WTC11 (cell line): ENCODE measurements around the gene EPB41L4B. TPM values are rescaled to one million over a fixed set of nuclear protein-coding genes. Genes with fewer than 3 reads are reported as not detected.

ENCODE experiments used
- ATAC-seq: fragments of 200-7000 bp; cut with Tn5 transposase; 2 replicates; pipeline ENCODE4 v1.10.0; 2021; ENCODE audit warnings: mild to moderate bottlenecking, moderate library complexity
- CTCF ChIA-PET: fragments of 300-600 bp; sonication (Branson Sonifier 250); formaldehyde crosslinking; loops from one replicate; lab custom pipeline; 2021; ENCODE audit warnings: antibody characterized with exemption; lab: Charles Lee
- POLR2A ChIA-PET: fragments of 350-600 bp; sonication (Branson Sonifier 250); formaldehyde crosslinking; loops from one replicate; lab custom pipeline; 2021; ENCODE audit warnings: antibody characterized with exemption; lab: Charles Lee
- DNase-seq: peaks from one replicate; pipeline ENCODE4 v3.0.0; 2021; ENCODE audit warnings: low spot score
- H3K27ac Mint-ChIP-seq: 2 replicates; pipeline ENCODE4 v1.8.0; 2021; ENCODE audit warnings: mixed read lengths
- H3K27me3 Mint-ChIP-seq: 2 replicates; pipeline ENCODE4 v1.8.0; 2021; ENCODE audit warnings: low read depth, mild to moderate bottlenecking, moderate library complexity, mixed read lengths
- H3K36me3 Mint-ChIP-seq: 2 replicates; pipeline ENCODE4 v1.8.0; 2021; ENCODE audit warnings: mixed read lengths
- H3K4me1 Mint-ChIP-seq: 2 replicates; pipeline ENCODE4 v1.8.0; 2022; ENCODE audit warnings: mixed read lengths
- H3K4me3 Mint-ChIP-seq: 2 replicates; pipeline ENCODE4 v1.8.0; 2021; ENCODE audit warnings: mild to moderate bottlenecking, moderate library complexity, mixed read lengths
- H3K9me3 Mint-ChIP-seq: 2 replicates; pipeline ENCODE4 v1.8.0; 2021; ENCODE audit warnings: mixed read lengths
- ESRRA ChIP-seq: sonication (generic); formaldehyde crosslinking; IDR thresholded peaks from 2 replicates; pipeline ENCODE4 v1.8.1; 2022; ENCODE audit warnings: mild to moderate bottlenecking, missing genetic modification reagents, borderline replicate concordance
- IRF2 ChIP-seq: sonication (generic); formaldehyde crosslinking; IDR thresholded peaks from 2 replicates; pipeline ENCODE4 v1.8.0; 2022; ENCODE audit warnings: low read depth, missing genetic modification reagents, borderline replicate concordance
- KAT7 ChIP-seq: sonication (generic); formaldehyde crosslinking; IDR thresholded peaks from 2 replicates; pipeline ENCODE4 v1.8.1; 2023; ENCODE audit warnings: missing genetic modification reagents, mild to moderate bottlenecking, borderline replicate concordance
- MXD4 ChIP-seq: fragments of 250-450 bp; sonication (Bioruptor Pico); IDR thresholded peaks from 2 replicates; pipeline ENCODE4 v1.8.0; 2021; ENCODE audit warnings: mild to moderate bottlenecking, moderate library complexity, borderline replicate concordance
- NFYB ChIP-seq: sonication (generic); formaldehyde crosslinking; conservative IDR thresholded peaks from 2 replicates; pipeline ENCODE4 v1.8.0; 2022; ENCODE audit warnings: low read depth, missing genetic modification reagents
- NR2C2 ChIP-seq: sonication (generic); formaldehyde crosslinking; IDR thresholded peaks from 2 replicates; pipeline ENCODE4 v1.8.0; 2022; ENCODE audit warnings: mild to moderate bottlenecking, missing genetic modification reagents
- NR3C1 ChIP-seq: sonication (generic); formaldehyde crosslinking; conservative IDR thresholded peaks from 2 replicates; pipeline ENCODE4 v1.8.1; 2023; ENCODE audit warnings: low read depth, mild to moderate bottlenecking, missing genetic modification reagents
- OVOL2 ChIP-seq: fragments of 250-450 bp; sonication (Bioruptor Pico); IDR thresholded peaks from 2 replicates; pipeline ENCODE4 v1.9.0; 2021; ENCODE audit warnings: mild to moderate bottlenecking, borderline replicate concordance
- RELA ChIP-seq: sonication (generic); formaldehyde crosslinking; IDR thresholded peaks from 2 replicates; pipeline ENCODE4 v1.8.1; 2022; ENCODE audit warnings: missing genetic modification reagents, mild to moderate bottlenecking, borderline replicate concordance
- SMAD3 ChIP-seq: sonication (generic); formaldehyde crosslinking; IDR thresholded peaks from 2 replicates; pipeline ENCODE4 v1.8.0; 2022; ENCODE audit warnings: missing genetic modification reagents, mild to moderate bottlenecking, borderline replicate concordance
- SMAD4 ChIP-seq: sonication (generic); formaldehyde crosslinking; IDR thresholded peaks from 2 replicates; pipeline ENCODE4 v1.8.0; 2022; ENCODE audit warnings: mild to moderate bottlenecking, missing genetic modification reagents
- ZNF219 ChIP-seq: sonication (generic); formaldehyde crosslinking; IDR thresholded peaks from 2 replicates; pipeline ENCODE4 v1.8.0; 2023; ENCODE audit warnings: missing genetic modification reagents, mild to moderate bottlenecking, borderline replicate concordance
- ZNF232 ChIP-seq: sonication (generic); formaldehyde crosslinking; IDR thresholded peaks from 2 replicates; pipeline ENCODE4 v1.8.0; 2022; ENCODE audit warnings: mild to moderate bottlenecking, missing genetic modification reagents
- total RNA-seq: library from RNA; stranded (reverse); gene quantifications from 3 replicates; pipeline ENCODE4 v1.2.3, GENCODE V29; 2021
- TF ChIP-seq, protein P1 (sequence below): fragments of 250-450 bp; sonication (Bioruptor Pico); IDR thresholded peaks from 2 replicates; pipeline ENCODE4 v1.9.0; 2021; ENCODE audit warnings: mild to moderate bottlenecking
- TF ChIP-seq, protein P2 (sequence below): sonication (generic); formaldehyde crosslinking; IDR thresholded peaks from 2 replicates; pipeline ENCODE4 v1.8.1; 2022; ENCODE audit warnings: mild to moderate bottlenecking, missing genetic modification reagents, moderate library complexity, borderline replicate concordance
- TF ChIP-seq, protein P3 (sequence below): sonication (generic); formaldehyde crosslinking; IDR thresholded peaks from 2 replicates; pipeline ENCODE4 v1.8.1; 2022; ENCODE audit warnings: low read depth, missing genetic modification reagents, borderline replicate concordance
- TF ChIP-seq, protein P4 (sequence below): fragments of 250-450 bp; sonication (Bioruptor Pico); IDR thresholded peaks from 2 replicates; pipeline ENCODE4 v1.9.0; 2021; ENCODE audit warnings: mild to moderate bottlenecking
- TF ChIP-seq, protein P5 (sequence below): fragments of 200-600 bp; IDR thresholded peaks from 2 replicates; pipeline ENCODE4 v1.8.0; 2022; ENCODE audit warnings: antibody characterized with exemption
- TF ChIP-seq, protein P6 (sequence below): sonication (generic); formaldehyde crosslinking; IDR thresholded peaks from 2 replicates; pipeline ENCODE4 v1.8.0; 2022; ENCODE audit warnings: mild to moderate bottlenecking, missing genetic modification reagents
- TF ChIP-seq, protein P7 (sequence below): sonication (generic); formaldehyde crosslinking; IDR thresholded peaks from 2 replicates; pipeline ENCODE4 v1.8.1; 2023; ENCODE audit warnings: mild to moderate bottlenecking, moderate library complexity, missing genetic modification reagents

The EPB41L4B gene
- total RNA-seq, 1 experiment from 2014 or later: 20.0 TPM

DNA sequence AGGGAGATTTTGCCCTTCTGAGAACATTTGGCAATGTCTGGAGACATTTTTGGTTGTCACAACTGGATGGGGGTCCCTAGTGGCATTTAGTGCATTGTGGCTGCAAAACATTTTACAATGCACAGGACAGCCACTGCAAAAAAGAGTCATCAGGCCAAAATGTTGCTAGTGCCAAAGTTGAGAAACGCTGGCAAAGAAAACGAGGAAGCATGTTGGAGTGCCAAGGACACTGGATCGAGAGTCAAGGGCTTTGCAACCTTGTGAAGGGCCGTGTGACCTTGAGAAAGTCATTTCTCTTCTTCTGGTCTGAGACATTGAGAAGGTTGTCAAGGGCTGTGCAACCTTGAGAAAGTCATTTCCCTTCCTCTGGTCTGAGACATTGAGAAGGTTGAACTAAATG lies 108.1 kb downstream of the EPB41L4B start:
- H3K27me3 Mint-ChIP-seq: no peaks in the 10 kb centered on the region; the same call in 1 of the 2 replicates
- DNase-seq (no peak), ATAC-seq (no peak)
- no peaks in the 10 kb centered on the region for H3K4me1 Mint-ChIP-seq
- no peaks in the 10 kb centered on the region for H3K36me3 Mint-ChIP-seq
- no peak overlapping the region for H3K4me3 Mint-ChIP-seq
- CTCF ChIA-PET: interaction anchor here (1.5 kb wide), 1 partner anchor 14 kb away, joined by 7 read pairs; no protein-coding TSS in a partner anchor
- no peak overlapping the region for H3K27ac Mint-ChIP-seq
- TF ChIP-seq ESRRA (CRISPR knock-in tag) (no peak), OVOL2 (CRISPR knock-in tag) (no peak), NFYB (CRISPR knock-in tag) (no peak), NR2C2 (no peak), SMAD4 (CRISPR knock-in tag) (no peak), SMAD3 (CRISPR knock-in tag) (no peak), MXD4 (CRISPR knock-in tag) (no peak), NR3C1 (CRISPR knock-in tag) (no peak)
- TF ChIP-seq, protein P1, sequence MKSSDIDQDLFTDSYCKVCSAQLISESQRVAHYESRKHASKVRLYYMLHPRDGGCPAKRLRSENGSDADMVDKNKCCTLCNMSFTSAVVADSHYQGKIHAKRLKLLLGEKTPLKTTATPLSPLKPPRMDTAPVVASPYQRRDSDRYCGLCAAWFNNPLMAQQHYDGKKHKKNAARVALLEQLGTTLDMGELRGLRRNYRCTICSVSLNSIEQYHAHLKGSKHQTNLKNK (CRISPR knock-in tag): no peak
- TF ChIP-seq, protein P2, sequence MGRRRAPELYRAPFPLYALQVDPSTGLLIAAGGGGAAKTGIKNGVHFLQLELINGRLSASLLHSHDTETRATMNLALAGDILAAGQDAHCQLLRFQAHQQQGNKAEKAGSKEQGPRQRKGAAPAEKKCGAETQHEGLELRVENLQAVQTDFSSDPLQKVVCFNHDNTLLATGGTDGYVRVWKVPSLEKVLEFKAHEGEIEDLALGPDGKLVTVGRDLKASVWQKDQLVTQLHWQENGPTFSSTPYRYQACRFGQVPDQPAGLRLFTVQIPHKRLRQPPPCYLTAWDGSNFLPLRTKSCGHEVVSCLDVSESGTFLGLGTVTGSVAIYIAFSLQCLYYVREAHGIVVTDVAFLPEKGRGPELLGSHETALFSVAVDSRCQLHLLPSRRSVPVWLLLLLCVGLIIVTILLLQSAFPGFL (CRISPR knock-in tag): no peak
- TF ChIP-seq, protein P3, sequence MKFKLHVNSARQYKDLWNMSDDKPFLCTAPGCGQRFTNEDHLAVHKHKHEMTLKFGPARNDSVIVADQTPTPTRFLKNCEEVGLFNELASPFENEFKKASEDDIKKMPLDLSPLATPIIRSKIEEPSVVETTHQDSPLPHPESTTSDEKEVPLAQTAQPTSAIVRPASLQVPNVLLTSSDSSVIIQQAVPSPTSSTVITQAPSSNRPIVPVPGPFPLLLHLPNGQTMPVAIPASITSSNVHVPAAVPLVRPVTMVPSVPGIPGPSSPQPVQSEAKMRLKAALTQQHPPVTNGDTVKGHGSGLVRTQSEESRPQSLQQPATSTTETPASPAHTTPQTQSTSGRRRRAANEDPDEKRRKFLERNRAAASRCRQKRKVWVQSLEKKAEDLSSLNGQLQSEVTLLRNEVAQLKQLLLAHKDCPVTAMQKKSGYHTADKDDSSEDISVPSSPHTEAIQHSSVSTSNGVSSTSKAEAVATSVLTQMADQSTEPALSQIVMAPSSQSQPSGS (CRISPR knock-in tag): no peak
- TF ChIP-seq, protein P4, sequence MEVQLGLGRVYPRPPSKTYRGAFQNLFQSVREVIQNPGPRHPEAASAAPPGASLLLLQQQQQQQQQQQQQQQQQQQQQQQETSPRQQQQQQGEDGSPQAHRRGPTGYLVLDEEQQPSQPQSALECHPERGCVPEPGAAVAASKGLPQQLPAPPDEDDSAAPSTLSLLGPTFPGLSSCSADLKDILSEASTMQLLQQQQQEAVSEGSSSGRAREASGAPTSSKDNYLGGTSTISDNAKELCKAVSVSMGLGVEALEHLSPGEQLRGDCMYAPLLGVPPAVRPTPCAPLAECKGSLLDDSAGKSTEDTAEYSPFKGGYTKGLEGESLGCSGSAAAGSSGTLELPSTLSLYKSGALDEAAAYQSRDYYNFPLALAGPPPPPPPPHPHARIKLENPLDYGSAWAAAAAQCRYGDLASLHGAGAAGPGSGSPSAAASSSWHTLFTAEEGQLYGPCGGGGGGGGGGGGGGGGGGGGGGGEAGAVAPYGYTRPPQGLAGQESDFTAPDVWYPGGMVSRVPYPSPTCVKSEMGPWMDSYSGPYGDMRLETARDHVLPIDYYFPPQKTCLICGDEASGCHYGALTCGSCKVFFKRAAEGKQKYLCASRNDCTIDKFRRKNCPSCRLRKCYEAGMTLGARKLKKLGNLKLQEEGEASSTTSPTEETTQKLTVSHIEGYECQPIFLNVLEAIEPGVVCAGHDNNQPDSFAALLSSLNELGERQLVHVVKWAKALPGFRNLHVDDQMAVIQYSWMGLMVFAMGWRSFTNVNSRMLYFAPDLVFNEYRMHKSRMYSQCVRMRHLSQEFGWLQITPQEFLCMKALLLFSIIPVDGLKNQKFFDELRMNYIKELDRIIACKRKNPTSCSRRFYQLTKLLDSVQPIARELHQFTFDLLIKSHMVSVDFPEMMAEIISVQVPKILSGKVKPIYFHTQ (CRISPR knock-in tag): no peak
- H3K9me3 Mint-ChIP-seq: no peaks in the 10 kb centered on the region
- POLR2A ChIA-PET: interaction anchor here (0.6 kb wide), 1 partner anchor 115 kb away, joined by 5 read pairs; no protein-coding TSS in a partner anchor

DNA sequence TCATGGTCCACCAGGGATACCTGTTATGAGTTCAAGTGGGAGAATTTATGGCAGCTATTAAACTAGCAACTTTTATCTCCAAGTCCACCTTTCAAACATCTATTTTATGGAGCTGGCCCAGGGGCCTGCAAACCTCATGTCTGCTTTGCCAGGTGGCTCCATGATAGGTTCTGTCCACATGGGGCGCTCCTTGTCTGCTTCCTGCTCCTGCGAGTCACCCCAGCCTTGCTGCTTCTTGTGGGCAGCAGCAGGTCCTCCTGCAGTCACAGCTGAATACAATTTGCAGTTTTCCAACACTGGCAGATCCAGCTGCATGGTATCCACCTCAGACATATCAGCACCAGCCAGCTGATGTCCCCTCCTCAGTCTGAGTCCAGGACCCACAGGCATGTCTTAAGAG lies 114.2 kb downstream of the EPB41L4B start:
- Mint-ChIP-seq H3K36me3 (no peaks in the 10 kb centered on the region), H3K4me1 (no peaks in the 10 kb centered on the region), H3K9me3 (no peaks in the 10 kb centered on the region)
- DNase-seq (peak; percentile 66), ATAC-seq (peak; percentile 98)
- POLR2A ChIA-PET: no interaction called here
- no peak for TF ChIP-seq NFYB (CRISPR knock-in tag)
- TF ChIP-seq, protein P5, sequence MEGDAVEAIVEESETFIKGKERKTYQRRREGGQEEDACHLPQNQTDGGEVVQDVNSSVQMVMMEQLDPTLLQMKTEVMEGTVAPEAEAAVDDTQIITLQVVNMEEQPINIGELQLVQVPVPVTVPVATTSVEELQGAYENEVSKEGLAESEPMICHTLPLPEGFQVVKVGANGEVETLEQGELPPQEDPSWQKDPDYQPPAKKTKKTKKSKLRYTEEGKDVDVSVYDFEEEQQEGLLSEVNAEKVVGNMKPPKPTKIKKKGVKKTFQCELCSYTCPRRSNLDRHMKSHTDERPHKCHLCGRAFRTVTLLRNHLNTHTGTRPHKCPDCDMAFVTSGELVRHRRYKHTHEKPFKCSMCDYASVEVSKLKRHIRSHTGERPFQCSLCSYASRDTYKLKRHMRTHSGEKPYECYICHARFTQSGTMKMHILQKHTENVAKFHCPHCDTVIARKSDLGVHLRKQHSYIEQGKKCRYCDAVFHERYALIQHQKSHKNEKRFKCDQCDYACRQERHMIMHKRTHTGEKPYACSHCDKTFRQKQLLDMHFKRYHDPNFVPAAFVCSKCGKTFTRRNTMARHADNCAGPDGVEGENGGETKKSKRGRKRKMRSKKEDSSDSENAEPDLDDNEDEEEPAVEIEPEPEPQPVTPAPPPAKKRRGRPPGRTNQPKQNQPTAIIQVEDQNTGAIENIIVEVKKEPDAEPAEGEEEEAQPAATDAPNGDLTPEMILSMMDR: 0 out of 2 replicates have a peak, but pooled peaks have one; percentile 26
- TF ChIP-seq, all 79 proteins: peak for 1
- CTCF ChIA-PET: interaction anchor here (0.6 to 2.1 kb wide), 18 partner anchors 9 to 260 kb away, joined by 3 to 11 read pairs (median 4); partner anchors contain the start of gene TMEM245
- H3K4me3 Mint-ChIP-seq: no peak overlapping the region
- H3K27me3 Mint-ChIP-seq: no peaks in the 10 kb centered on the region; the same call in 1 of the 2 replicates
- H3K27ac Mint-ChIP-seq: no peak overlapping the region

DNA sequence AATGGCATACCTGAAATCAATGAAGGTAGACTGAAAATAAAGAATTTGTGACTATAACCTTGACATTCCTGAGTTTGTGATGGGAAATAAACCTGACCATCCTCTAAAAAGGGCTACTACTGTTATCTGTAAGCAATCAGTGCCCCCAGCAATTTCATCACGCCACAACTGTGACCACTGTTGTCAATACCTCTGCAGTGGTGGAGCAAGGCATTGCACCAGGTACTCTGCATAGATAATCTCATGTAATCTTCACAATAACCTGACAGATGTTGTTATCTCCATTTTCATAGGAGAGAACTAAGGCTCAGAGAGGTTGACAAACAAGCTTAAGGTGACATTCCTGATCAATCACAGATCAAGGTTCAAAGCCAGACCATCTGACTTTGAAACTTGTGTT lies 115.3 kb downstream of the EPB41L4B start:
- POLR2A ChIA-PET: no interaction called here
- no peaks in the 10 kb centered on the region for H3K4me1 Mint-ChIP-seq
- DNase-seq: no peak
- H3K27ac Mint-ChIP-seq: no peak overlapping the region
- H3K27me3 Mint-ChIP-seq: no peaks in the 10 kb centered on the region; the same call in 1 of the 2 replicates
- H3K9me3 Mint-ChIP-seq: no peaks in the 10 kb centered on the region
- no peak overlapping the region for H3K4me3 Mint-ChIP-seq
- CTCF ChIA-PET: interaction anchor here (1.8 to 2.1 kb wide), 2 partner anchors 13 to 22 kb away, joined by 6 to 10 read pairs; no protein-coding TSS in a partner anchor
- peak; percentile 33; the same call in 1 of the 2 replicates for ATAC-seq
- H3K36me3 Mint-ChIP-seq: no peaks in the 10 kb centered on the region
- TF ChIP-seq ZNF219 (CRISPR knock-in tag): no peak
- no peak for TF ChIP-seq RELA
- TF ChIP-seq, protein P6, sequence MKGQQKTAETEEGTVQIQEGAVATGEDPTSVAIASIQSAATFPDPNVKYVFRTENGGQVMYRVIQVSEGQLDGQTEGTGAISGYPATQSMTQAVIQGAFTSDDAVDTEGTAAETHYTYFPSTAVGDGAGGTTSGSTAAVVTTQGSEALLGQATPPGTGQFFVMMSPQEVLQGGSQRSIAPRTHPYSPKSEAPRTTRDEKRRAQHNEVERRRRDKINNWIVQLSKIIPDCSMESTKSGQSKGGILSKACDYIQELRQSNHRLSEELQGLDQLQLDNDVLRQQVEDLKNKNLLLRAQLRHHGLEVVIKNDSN: no peak
- no peak for TF ChIP-seq ZNF232 (CRISPR knock-in tag)
- no peak for TF ChIP-seq IRF2 (CRISPR knock-in tag)
- no peak for TF ChIP-seq NFYB (CRISPR knock-in tag)
- TF ChIP-seq KAT7 (CRISPR knock-in tag): no peak
- TF ChIP-seq, protein P7, sequence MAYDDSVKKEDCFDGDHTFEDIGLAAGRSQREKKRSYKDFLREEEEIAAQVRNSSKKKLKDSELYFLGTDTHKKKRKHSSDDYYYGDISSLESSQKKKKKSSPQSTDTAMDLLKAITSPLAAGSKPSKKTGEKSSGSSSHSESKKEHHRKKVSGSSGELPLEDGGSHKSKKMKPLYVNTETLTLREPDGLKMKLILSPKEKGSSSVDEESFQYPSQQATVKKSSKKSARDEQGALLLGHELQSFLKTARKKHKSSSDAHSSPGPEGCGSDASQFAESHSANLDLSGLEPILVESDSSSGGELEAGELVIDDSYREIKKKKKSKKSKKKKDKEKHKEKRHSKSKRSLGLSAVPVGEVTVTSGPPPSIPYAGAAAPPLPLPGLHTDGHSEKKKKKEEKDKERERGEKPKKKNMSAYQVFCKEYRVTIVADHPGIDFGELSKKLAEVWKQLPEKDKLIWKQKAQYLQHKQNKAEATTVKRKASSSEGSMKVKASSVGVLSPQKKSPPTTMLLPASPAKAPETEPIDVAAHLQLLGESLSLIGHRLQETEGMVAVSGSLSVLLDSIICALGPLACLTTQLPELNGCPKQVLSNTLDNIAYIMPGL (CRISPR knock-in tag): no peak
